Fibroblast of skin of right biceps (primary cell): ENCODE measurements around the gene PSMC5.
A peak's percentile ranks its signal among the peaks of the same experiment; 100 is the strongest.

ENCODE experiments used
- DNase-seq: peaks from one replicate; pipeline ENCODE4 v3.0.0-alpha.2; 2013

The PSMC5 gene

GRCh38 chr17:63821804-63822203 lies 5.4 kb upstream of the PSMC5 start:
- no peak for DNase-seq

- no peak for DNase-seq
Measured at GRCh38 chr17:63822537-63822936, 4.7 kb upstream of the PSMC5 start.

DNA sequence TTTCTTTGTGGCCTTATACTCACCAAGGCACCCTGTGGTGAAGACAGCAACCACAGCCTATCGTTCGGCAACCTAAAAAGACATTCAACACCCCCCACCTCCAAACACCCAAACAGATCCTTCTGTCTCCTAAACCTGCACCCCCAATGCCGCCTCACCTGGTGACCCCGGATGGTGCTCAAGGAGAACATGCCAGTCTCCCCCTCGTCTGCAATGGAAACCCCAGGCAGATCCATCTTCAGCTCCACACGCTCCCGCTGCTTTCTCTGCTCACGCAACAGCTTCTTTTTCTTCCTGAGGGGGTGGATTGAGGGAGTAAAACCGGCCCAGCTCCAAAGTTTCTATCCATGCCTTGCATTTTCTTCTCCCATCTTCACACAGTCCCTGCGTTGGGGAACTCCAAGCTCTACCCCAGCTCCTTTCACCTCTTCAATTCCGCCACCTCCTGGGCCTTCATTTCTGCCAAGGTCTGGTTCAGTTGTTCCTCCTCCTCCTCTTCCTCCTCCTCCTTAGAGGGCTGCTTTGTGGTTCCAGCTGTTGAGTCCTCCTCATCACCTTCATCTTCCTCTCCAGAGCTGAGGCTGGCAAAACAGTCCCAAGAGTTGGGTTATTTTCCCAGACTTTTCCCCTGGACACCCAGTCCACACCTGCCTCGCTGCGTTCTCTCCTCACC lies 3.4 kb upstream of the PSMC5 start:
- no peak for DNase-seq

GRCh38 chr17:63824362-63824761 lies 2.9 kb upstream of the PSMC5 start:
- DNase-seq: no peak

- no peak for DNase-seq
Measured at GRCh38 chr17:63826468-63827001, 696 bp upstream of the PSMC5 start.

DNA sequence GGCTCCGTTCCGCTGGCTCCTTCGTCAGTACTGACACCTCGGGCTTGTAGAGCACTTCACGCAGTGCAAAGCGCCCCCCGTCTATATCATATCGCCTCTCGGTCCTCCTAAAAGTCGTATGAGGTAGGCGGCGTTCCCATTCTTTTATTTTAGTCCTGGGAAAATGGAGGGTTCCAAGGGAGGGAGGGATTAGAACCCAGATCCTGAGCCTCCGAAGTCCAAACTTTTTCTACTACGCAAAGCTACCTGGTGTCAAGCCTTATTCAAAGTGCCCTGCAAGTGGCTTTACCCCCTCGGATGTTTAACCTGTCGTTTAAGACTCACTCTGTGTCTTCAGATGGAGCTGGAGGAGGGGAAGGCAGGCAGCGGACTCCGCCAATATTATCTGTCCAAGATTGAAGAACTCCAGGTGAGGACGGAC lies 580 bp downstream of the PSMC5 start:
- DNase-seq: no peak

GRCh38 chr17:63828936-63829335 lies 1.7 kb downstream of the PSMC5 start:
- DNase-seq: no peak

DNA sequence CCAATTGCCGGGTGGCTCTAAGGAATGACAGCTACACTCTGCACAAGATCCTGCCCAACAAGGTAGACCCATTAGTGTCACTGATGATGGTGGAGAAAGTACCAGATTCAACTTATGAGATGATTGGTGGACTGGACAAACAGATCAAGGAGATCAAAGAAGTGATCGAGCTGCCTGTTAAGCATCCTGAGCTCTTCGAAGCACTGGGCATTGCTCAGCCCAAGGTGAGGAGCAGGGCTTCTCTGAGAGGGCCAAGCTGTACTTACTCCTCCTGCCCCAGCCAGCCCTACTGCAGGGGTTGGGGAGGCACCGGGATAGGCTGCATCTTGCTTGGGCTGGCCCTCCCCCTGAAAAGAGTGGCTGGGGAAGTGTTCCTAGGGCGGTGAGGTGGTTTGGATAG lies 3.0 kb downstream of the PSMC5 start:
- DNase-seq: no peak

DNA sequence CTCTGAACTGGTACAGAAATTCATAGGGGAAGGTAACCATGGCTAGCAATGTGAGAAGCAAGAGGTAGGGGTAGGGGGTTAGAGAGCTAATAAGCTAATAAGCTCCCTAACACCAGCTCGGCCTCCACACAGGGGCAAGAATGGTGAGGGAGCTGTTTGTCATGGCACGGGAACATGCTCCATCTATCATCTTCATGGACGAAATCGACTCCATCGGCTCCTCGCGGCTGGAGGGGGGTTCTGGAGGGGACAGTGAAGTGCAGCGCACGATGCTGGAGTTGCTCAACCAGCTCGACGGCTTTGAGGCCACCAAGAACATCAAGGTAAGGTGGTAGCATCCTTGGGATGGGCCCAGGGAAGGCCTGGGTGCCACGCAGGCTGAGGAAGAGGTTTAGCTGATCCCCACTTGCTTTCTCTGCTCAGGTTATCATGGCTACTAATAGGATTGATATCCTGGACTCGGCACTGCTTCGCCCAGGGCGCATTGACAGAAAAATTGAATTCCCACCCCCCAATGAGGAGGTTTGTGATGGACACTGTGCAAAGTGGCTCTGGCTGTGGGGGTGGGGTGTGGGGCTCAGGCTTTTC lies 3.8 kb downstream of the PSMC5 start:
- DNase-seq: no peak

- DNase-seq: no peak
Measured at GRCh38 chr17:63831505-63831904, 4.3 kb downstream of the PSMC5 start.

GRCh38 chr17:63832014-63832413 lies 4.8 kb downstream of the PSMC5 start:
- no peak for DNase-seq

DNA sequence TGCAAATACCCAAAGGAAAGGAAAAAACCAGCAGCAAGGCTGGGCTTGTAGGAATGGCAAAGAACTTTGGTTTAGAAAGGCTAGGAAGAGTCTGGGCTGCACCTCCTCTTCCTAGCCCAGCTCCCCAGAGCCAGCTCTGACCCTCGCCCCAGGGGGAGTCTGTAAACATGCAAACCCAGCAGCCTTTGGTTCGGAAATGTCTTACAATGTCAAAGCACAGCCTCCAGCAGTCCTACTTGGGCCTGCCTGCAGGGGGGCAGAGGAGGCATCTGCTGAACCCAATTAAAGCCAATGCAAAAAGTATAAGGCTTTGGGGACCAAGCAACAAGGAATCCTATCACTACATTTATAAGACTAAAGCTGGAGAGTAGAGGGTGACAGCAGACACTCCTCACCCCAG lies 5.2 kb downstream of the PSMC5 start:
- DNase-seq: no peak

GRCh38 chr17:63833026-63833740 lies 6.0 kb downstream of the PSMC5 start:
- no peak for DNase-seq

DNA sequence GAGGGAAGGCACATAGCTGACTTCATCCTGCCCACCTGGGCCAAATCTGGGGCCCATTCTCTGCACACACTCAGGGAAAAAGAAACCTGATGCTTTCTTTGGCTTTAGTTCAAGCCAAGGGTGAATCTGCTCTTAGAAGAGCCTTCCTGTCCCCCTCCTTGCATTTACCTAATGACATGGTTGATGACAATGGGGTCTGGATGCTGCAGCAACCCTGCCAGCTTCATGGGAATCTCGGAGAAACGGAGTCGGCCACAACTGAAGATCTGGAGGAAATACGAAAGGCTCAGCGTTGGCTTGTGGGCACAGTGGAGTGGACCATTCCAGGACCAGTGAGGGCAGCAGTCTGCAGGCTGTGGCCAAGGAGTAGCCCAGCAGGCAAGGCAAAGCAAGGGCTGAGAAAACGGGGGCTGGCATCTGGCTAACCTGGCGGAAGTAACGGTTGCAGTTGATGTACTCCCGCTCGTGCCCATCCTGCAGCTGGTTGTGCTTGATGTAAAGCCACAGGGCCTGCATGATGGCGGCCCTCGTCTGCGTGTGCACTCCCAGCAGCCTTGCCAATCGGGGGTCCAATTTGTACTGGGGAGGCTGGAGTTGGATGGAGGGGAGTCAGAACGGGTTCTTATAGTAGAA lies 6.6 kb downstream of the PSMC5 start:
- no peak for DNase-seq

GRCh38 chr17:63834431-63835166 lies 7.4 kb downstream of the PSMC5 start:
- DNase-seq: peak; percentile 81

DNA sequence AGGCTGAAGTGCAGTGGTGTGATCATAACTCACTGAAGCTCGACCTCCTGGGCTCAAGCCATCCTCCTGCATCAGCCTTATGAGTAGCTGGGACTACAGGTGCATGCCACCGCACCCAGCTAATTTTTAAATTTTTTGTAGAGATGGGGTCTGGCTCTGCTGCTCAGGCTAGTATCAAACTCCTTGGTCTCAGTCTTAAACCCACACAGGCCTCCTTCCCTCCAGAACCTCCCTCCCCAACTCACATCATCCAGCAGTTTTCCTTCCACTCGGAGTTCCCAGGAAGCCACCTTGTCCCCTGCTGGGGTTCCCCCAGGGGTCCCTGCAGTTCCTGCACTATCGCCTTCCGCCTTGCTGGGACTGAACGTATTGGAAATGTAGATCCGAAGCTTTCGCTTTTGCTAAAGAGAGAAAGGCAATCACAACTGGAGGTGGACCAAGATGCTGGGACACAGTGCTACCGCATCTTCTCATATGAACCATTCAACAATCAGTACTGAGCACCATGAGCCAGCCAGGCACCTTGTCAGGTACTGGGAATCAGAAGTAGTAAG lies 8.0 kb downstream of the PSMC5 start:
- DNase-seq: no peak

DNA sequence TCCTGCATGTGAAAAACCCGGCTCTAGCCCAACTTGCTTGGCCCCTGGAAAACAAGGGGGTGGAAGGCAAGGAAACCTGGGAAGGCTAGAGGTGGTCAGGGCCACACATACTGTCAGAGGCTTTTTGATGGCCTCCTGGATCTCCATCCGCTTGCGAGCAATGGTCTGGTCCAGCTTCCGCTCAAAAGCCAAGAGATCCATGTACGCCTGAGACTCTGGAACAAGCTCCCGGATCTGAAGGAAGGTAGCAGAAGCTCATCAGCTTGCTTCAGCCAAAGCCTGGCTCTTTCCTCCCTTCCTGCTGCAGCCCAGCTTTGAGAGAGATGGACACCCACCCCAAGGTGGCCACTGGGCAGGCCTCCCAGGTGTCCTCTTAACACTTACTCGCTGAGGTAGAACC lies 9.6 kb downstream of the PSMC5 start:
- no peak for DNase-seq

- DNase-seq: no peak
Measured at GRCh38 chr17:63837480-63837879, 10.2 kb downstream of the PSMC5 start.

GRCh38 chr17:63837962-63838600 lies 10.8 kb downstream of the PSMC5 start:
- no peak for DNase-seq

- DNase-seq: peak; percentile 81
Measured at GRCh38 chr17:63838631-63839171, 11.5 kb downstream of the PSMC5 start.

- DNase-seq: no peak
Measured at GRCh38 chr17:63840591-63841349, 13.5 kb downstream of the PSMC5 start.
